GM12872 (cell line): ENCODE measurements around the gene TRIM9.

Experiments used
- CTCF ChIP-seq: IDR thresholded peaks from 3 replicates; pipeline ENCODE4 v1.5.1; 2011; ENCODE audit warnings: low read depth, mild to moderate bottlenecking, low read length, moderate library complexity; ENCODE audit not compliant: insufficient read depth

TRIM9 gene

GRCh38 chr14:51092965-51093364, 1.9 kb downstream of the TRIM9 start:
- TF ChIP-seq CTCF: no peak

GRCh38 chr14:51089278-51089677, 5.6 kb downstream of the TRIM9 start:
- no peak for TF ChIP-seq CTCF

- TF ChIP-seq CTCF: no peak
These were observed 7.9 kb downstream of the TRIM9 start for GRCh38 chr14:51087031-51087441.

GRCh38 chr14:51086044-51086443, 8.9 kb downstream of the TRIM9 start:
- TF ChIP-seq CTCF: no peak

- TF ChIP-seq CTCF: no peak
These were observed 9.9 kb downstream of the TRIM9 start for GRCh38 chr14:51084962-51085361.

- no peak for TF ChIP-seq CTCF
These were observed 10.4 kb downstream of the TRIM9 start for GRCh38 chr14:51084507-51084906.

- TF ChIP-seq CTCF: no peak
These were observed 12.6 kb downstream of the TRIM9 start for GRCh38 chr14:51082349-51082748.

GRCh38 chr14:51081712-51082111, 13.2 kb downstream of the TRIM9 start:
- no peak for TF ChIP-seq CTCF
